Nephron (organoid): ENCODE results near the gene COG5.
"Not testable (repeated sequence)": the region's sequence is repeated elsewhere in the genome, so short reads cannot be mapped to it uniquely, and the experiment has no call there.

Experiments used
- H3K27ac Mint-ChIP-seq, 3 experiments: 2 replicates each; pipeline ENCODE4 v1.8.0; 2020; ENCODE audit warnings: mixed read lengths in 3 of 3, mild to moderate bottlenecking in 2 of 3, moderate library complexity in 1 of 3
- H3K27me3 Mint-ChIP-seq: 2 replicates; pipeline ENCODE4 v1.8.0; 2021; ENCODE audit warnings: low read depth, mild to moderate bottlenecking, moderate library complexity, mixed read lengths
- H3K36me3 Mint-ChIP-seq: 2 replicates; pipeline ENCODE4 v1.8.0; 2020; ENCODE audit warnings: low read depth, mixed read lengths
- H3K4me1 Mint-ChIP-seq: 2 replicates; pipeline ENCODE4 v1.8.0; 2020; ENCODE audit warnings: mixed read lengths
- H3K4me3 Mint-ChIP-seq, 3 experiments: 2 replicates each; pipeline ENCODE4 v1.8.0; 2020; ENCODE audit warnings: mild to moderate bottlenecking in 3 of 3, mixed read lengths in 3 of 3, moderate library complexity in 2 of 3
- H3K9me3 Mint-ChIP-seq: 2 replicates; pipeline ENCODE4 v1.8.0; 2020; ENCODE audit warnings: mixed read lengths
- TF ChIP-seq, protein P1 (sequence below), 3 experiments: fragments of 200-600 bp; sonication (generic); IDR thresholded peaks; one replicate each; pipeline ENCODE4 v1.5.0; 2021; ENCODE audit warnings: antibody characterized with exemption in 3 of 3; ENCODE audit not compliant: unreplicated experiment in 3 of 3

Gene COG5

DNA sequence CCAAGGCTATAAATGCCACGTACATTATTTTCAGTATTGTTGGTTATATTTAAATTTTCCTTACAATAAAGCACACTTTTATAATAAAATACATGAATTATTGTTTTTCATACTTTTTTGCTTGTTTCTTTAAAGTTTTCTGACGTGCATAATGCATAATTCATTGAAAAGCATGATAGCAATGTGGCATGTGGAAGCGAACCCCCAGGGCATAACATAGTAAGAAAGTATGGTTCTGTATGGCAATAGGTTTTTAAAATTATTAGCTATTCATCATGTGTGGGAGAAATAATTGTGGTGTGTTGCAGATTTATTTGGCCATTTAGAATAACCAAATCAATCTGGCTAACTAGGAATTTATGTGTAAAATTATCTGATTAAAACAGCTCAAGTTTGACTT is 402.3 kb downstream of the COG5 start:
- H3K9me3 Mint-ChIP-seq = no peaks in the 10 kb centered on the region
- H3K27me3 Mint-ChIP-seq = no peaks in the 10 kb centered on the region
- peak overlapping the region in 1 of 3 experiments; percentile 34 for H3K27ac Mint-ChIP-seq

DNA sequence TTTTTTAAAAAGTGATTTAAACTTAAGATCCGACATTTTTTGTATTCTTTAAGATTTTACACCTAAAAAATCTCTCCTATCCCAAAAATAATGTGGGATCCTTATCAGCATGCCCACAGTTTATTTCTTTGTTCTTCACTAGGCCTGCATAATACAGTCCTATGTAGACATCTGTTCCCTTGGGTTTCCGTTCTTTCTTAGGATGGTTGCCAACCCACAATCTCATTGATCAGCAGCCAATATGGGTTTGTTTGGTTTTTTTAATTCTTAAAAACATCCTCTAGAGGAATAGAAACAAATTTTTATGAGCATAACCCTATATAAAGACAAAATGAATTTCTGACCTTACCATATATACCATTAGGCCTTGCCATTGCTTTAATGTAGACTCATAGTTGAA is 403.3 kb downstream of the COG5 start:
- no peaks in the 10 kb centered on the region for H3K27me3 Mint-ChIP-seq
- no peak overlapping the region for H3K4me3 Mint-ChIP-seq
- H3K9me3 Mint-ChIP-seq = no peaks in the 10 kb centered on the region
- TF ChIP-seq, protein P1, sequence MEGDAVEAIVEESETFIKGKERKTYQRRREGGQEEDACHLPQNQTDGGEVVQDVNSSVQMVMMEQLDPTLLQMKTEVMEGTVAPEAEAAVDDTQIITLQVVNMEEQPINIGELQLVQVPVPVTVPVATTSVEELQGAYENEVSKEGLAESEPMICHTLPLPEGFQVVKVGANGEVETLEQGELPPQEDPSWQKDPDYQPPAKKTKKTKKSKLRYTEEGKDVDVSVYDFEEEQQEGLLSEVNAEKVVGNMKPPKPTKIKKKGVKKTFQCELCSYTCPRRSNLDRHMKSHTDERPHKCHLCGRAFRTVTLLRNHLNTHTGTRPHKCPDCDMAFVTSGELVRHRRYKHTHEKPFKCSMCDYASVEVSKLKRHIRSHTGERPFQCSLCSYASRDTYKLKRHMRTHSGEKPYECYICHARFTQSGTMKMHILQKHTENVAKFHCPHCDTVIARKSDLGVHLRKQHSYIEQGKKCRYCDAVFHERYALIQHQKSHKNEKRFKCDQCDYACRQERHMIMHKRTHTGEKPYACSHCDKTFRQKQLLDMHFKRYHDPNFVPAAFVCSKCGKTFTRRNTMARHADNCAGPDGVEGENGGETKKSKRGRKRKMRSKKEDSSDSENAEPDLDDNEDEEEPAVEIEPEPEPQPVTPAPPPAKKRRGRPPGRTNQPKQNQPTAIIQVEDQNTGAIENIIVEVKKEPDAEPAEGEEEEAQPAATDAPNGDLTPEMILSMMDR (IDR thresholded peaks at IDR 0.05; ENCODE audit: unreplicated experiment in 3 of 3) = no peak
- no peaks in the 10 kb centered on the region for H3K36me3 Mint-ChIP-seq
- no peaks in the 10 kb centered on the region for H3K4me1 Mint-ChIP-seq
- H3K27ac Mint-ChIP-seq = no peak overlapping the region

More for the DNA sequence above, 402.3 kb downstream of the COG5 start:
- H3K4me1 Mint-ChIP-seq = peaks cover 5% of the 10 kb centered on the region
- no peak overlapping the region for H3K4me3 Mint-ChIP-seq
- TF ChIP-seq, protein P1 (IDR thresholded peaks at IDR 0.05; ENCODE audit: unreplicated experiment in 3 of 3) = no peak
- no peaks in the 10 kb centered on the region for H3K36me3 Mint-ChIP-seq

DNA sequence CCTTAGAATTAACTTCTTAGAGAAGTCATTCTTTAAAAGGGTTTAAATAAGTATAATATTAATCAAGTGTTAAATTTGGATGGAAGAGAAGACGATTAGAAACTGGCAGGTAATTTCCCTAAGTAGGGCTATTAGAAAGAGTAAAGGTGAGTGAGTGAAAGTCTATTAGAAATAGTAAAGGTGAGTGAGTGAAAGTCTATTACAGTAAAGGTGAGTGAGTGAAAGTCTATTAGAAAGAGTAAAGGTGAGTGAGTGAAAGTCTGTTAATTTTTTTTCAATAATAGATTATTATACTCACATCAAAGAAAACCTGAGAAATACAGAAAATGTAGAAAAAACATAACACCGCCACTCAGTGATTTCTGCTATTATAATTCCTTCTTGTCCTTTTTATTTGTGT is 405.7 kb downstream of the COG5 start:
- TF ChIP-seq, protein P1 (IDR thresholded peaks at IDR 0.05; ENCODE audit: unreplicated experiment in 3 of 3) = no peak
- H3K27me3 Mint-ChIP-seq = no peaks in the 10 kb centered on the region
- no peaks in the 10 kb centered on the region for H3K9me3 Mint-ChIP-seq
- no peak overlapping the region for H3K4me3 Mint-ChIP-seq
- no peak overlapping the region for H3K27ac Mint-ChIP-seq
- no peaks in the 10 kb centered on the region for H3K36me3 Mint-ChIP-seq
- no peaks in the 10 kb centered on the region for H3K4me1 Mint-ChIP-seq

DNA sequence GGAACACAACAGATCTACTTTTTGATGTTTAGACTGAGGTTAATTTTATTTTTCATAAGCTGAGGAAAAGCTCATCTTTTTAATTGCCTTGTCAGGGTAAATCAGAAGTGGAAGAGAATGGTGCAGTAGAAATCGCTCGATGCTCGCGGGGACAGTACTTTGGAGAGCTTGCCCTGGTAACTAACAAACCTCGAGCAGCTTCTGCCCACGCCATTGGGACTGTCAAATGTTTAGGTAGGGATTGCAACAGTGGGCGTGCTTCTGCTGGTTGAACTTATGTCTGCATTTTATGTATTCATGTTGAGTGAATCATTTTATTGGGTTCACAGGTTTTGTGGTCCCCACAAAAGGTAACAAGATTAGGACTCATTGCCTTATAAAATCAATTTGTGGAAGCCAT is 406.6 kb downstream of the COG5 start:
- H3K27ac Mint-ChIP-seq = no peak overlapping the region

DNA sequence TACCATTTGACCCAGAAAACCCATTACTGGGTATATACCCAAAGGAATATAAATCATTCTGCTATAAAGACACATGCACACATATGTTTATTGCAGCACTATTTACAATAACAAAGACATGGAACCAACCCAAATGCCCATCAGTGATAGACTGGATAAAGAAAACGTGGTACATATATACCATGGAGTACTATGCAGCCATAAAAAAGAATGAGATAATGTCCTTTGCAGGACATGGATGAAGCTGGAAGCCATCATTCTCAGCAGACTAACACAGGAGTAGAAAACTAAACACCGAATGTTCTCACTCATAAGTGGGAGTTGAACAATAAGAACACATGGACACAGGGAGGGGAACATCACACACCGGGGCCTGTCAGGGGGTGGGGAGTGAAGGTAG is 408.0 kb downstream of the COG5 start:
- not testable (repeated sequence) for H3K27me3 Mint-ChIP-seq, H3K4me3 Mint-ChIP-seq, H3K4me1 Mint-ChIP-seq, H3K27ac Mint-ChIP-seq, H3K9me3 Mint-ChIP-seq, H3K36me3 Mint-ChIP-seq

More for the DNA sequence above, 406.6 kb downstream of the COG5 start:
- H3K36me3 Mint-ChIP-seq = no peaks in the 10 kb centered on the region
- peaks cover 2% of the 10 kb centered on the region for H3K27me3 Mint-ChIP-seq
- TF ChIP-seq, protein P1 (IDR thresholded peaks at IDR 0.05; ENCODE audit: unreplicated experiment in 3 of 3) = no peak
- H3K9me3 Mint-ChIP-seq = no peaks in the 10 kb centered on the region
- H3K4me1 Mint-ChIP-seq = no peaks in the 10 kb centered on the region
- H3K4me3 Mint-ChIP-seq = no peak overlapping the region

DNA sequence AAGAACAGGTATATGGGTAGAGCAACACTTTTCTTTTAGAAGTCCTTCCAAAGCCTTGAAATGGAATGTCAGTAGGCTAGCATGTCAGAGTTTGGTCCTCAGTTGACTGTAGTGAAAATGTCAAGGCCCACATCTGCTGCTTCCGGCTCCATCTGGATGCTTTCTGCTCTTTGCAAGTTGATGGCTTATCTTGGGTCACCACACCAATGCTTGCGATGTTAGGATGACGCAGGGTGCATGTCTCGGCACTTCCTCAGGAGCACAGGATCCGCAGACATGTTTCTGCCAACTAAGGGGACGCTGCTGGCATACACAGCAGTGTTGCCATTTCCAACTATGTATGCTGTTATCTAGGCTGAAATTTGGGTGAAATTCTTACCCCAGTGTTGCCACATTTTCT is 408.9 kb downstream of the COG5 start:
- Mint-ChIP-seq H3K4me3 (no peak overlapping the region), H3K9me3 (no peaks in the 10 kb centered on the region), H3K4me1 (no peaks in the 10 kb centered on the region), H3K27me3 (peaks cover 5% of the 10 kb centered on the region), H3K27ac (no peak overlapping the region), H3K36me3 (no peaks in the 10 kb centered on the region)
- TF ChIP-seq, protein P1 (IDR thresholded peaks at IDR 0.05; ENCODE audit: unreplicated experiment in 3 of 3) = no peak
